T follicular helper cell (primary cell): ENCODE measurements around the gene MTX1.
A peak's percentile ranks its signal among the peaks of the same experiment; 100 is the strongest.

Experiments
- DNase-seq: peaks from one replicate; pipeline ENCODE4 v3.0.0-alpha.2; 2020; ENCODE audit warnings: low read depth

Gene MTX1

DNA sequence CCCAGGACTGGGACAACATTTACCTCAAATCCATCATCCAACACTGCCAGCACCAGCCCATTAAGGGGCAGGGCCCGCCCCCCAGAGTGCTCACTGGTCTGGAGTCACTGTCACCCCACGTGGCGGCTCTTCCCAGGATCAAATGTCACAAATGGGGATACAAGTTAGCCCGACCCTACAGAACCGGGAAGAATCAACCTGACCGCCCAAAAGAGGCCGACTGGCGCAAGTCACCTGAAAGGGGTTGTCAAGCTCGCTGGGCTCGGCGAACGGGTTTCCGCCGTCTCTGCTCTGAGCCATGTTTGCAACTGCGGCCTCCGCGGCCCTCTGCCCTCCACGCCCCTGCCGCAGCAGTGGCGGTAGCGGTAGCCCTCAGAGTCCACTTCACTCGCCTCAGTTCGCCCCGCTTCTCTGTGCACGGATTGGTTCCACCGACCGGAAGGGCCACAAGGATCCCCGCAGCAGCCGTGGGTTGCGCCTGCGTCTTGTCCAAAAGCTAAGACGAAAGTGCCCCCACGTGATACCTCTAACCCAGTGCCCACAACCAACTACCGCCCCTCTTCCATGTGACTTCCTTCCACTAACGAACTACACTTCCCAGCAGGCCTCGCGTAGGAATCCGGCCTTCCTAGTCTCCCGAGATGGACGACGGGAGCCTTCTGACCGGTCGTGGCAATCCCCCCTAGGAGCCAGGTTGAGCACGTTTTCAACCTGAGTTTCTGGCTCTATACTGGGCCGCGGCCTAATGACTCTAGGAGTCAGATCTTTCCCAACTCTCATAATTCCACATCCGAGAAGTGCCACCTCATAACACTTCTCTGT is 53.6 kb downstream of the MTX1 start, which contains the start of gene SCAMP3:
Gene SCAMP3, minus strand, starts transcription at position 509 of the 822 bp plus-strand sequence. Its CDS starts 209 bp downstream, at position 300.
- DNase-seq = peak; percentile 77

DNA sequence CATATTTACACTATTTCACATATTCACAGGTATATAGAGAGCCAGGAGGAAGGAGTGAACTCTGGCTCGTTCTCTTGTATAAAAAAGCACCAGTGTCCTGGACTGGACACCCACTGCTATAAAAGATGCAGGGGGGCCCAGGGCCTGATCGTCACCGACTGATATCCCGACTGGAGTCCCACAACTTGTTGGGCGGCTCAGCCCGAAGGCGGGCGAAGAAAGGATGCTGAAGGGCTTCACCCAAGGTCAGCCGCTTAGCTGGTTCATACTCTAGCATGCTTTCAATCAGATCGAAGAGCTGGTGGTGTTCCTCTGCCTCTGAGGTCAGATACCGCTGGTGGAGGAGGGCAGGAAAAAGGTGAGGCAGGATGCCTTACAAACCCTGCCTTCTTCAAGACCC is 54.6 kb downstream of the MTX1 start:
- DNase-seq = no peak
